NAMALWA (cell line): ENCODE data around the gene COL9A3.
A peak's percentile ranks its signal among the peaks of the same experiment; 100 is the strongest.

Source experiments
- DNase-seq: peaks from one replicate; pipeline ENCODE4 v3.0.0-alpha.2; 2015; ENCODE audit warnings: low spot score

The COL9A3 gene

GRCh38 chr20:62778601-62779416 lies 38.0 kb upstream of the COL9A3 start:
- DNase-seq: no peak

- no peak for DNase-seq
Measured at GRCh38 chr20:62779417-62779685, 37.5 kb upstream of the COL9A3 start.

- no peak for DNase-seq
Measured at GRCh38 chr20:62780204-62780603, 36.6 kb upstream of the COL9A3 start.

- DNase-seq: no peak
Measured at GRCh38 chr20:62780696-62781095, 36.2 kb upstream of the COL9A3 start.

GRCh38 chr20:62782149-62782892 lies 34.5 kb upstream of the COL9A3 start:
- no peak for DNase-seq

GRCh38 chr20:62782893-62783278 lies 34.0 kb upstream of the COL9A3 start:
- DNase-seq: no peak

- no peak for DNase-seq
Measured at GRCh38 chr20:62784497-62784896, 32.4 kb upstream of the COL9A3 start.

- DNase-seq: no peak
Measured at GRCh38 chr20:62785393-62785792, 31.5 kb upstream of the COL9A3 start.

- DNase-seq: no peak
Measured at GRCh38 chr20:62786157-62786556, 30.7 kb upstream of the COL9A3 start.

- no peak for DNase-seq
Measured at GRCh38 chr20:62787321-62787720, 29.5 kb upstream of the COL9A3 start.

- DNase-seq: no peak
Measured at GRCh38 chr20:62787866-62788265, 29.0 kb upstream of the COL9A3 start.

GRCh38 chr20:62788607-62789006 lies 28.2 kb upstream of the COL9A3 start:
- DNase-seq: no peak

- DNase-seq: no peak
Measured at GRCh38 chr20:62790075-62790474, 26.8 kb upstream of the COL9A3 start.

GRCh38 chr20:62791301-62792181 lies 25.3 kb upstream of the COL9A3 start:
- peak; percentile 90 for DNase-seq

- DNase-seq: no peak
Measured at GRCh38 chr20:62792182-62792939, 24.5 kb upstream of the COL9A3 start.

GRCh38 chr20:62792940-62793756 lies 23.7 kb upstream of the COL9A3 start:
- no peak for DNase-seq

- no peak for DNase-seq
Measured at GRCh38 chr20:62793757-62794006, 23.2 kb upstream of the COL9A3 start.

GRCh38 chr20:62794007-62794724 lies 22.7 kb upstream of the COL9A3 start:
- DNase-seq: peak; percentile 97

- DNase-seq: peak; percentile 88
Measured at GRCh38 chr20:62795023-62795761, 21.7 kb upstream of the COL9A3 start.
